GM18526 (cell line): Measurements from ENCODE around the gene IQGAP2.

Experiments
- POLR2A ChIP-seq: IDR thresholded peaks from 3 replicates; pipeline ENCODE4 v1.6.1; 2011; ENCODE audit not compliant: insufficient read length; ENCODE audit errors: extremely low read depth

Gene IQGAP2

GRCh38 chr5:76425928-76426804, 23.1 kb downstream of the IQGAP2 start:
- no peak for TF ChIP-seq POLR2A

- TF ChIP-seq POLR2A, result no peak
These were observed 24.4 kb downstream of the IQGAP2 start for GRCh38 chr5:76427206-76428140.

DNA sequence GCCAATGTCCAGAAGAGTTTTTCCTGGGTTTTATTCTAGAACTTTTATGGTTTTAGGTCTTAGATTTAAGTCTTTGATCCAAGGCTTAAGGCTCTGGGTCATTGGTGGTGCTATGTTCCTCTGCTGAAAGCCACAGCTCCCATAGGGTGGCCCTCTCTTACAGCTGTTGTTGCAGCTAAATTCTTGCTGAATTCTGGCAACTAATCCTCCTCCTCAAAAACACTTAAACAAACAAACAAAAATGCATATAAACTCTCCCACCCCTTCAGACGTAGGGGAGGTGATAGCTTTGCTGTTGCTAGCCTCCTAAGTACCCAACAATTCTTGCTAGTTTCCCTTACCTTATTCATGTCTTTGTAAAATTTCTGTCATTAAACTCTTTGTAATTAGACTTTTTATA, 30.2 kb downstream of the IQGAP2 start:
- TF ChIP-seq POLR2A, result no peak

GRCh38 chr5:76438025-76438424, 34.9 kb downstream of the IQGAP2 start:
- no peak for TF ChIP-seq POLR2A

GRCh38 chr5:76439201-76439600, 36.1 kb downstream of the IQGAP2 start:
- no peak for TF ChIP-seq POLR2A

- no peak for TF ChIP-seq POLR2A
These were observed 36.8 kb downstream of the IQGAP2 start for GRCh38 chr5:76439929-76440328.

GRCh38 chr5:76441101-76441500, 38.0 kb downstream of the IQGAP2 start:
- no peak for TF ChIP-seq POLR2A

DNA sequence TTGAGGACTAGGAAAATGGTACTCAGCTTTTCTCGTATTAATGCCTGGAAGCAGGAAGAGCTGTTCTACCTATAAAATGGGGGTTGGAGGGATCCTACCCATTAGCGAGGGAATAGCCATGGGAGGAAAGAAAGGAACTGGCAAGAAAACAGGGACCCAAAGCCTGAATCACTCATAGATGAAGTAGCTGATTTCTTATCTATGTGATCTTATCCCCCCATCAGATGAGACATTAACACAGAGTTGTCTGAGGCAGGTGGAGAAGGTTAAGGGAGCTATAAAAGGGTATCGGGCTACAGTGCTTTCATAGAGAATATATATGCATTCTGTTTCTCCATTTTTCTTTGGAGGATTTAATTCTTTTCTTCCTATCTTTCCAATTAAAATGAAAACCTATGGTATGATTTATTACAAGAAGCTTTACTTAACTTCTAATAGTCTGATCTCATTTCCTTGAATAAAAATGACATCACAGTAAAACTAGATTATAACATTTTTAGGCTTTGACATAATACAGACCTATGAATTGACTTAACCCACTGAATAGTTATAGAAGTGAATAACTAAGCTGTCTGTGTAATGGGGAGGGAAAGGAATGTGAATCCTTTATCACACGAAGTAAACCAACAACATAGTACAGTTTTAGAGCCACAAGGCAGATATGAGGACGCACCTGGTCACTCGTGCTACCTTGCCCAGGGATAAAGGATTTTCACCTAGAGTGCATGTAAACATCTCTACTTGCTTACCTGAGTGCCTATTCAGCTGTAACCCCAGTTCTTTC, 39.0 kb downstream of the IQGAP2 start:
- TF ChIP-seq POLR2A, result no peak

- no peak for TF ChIP-seq POLR2A
These were observed 40.1 kb downstream of the IQGAP2 start for GRCh38 chr5:76443066-76443800.

DNA sequence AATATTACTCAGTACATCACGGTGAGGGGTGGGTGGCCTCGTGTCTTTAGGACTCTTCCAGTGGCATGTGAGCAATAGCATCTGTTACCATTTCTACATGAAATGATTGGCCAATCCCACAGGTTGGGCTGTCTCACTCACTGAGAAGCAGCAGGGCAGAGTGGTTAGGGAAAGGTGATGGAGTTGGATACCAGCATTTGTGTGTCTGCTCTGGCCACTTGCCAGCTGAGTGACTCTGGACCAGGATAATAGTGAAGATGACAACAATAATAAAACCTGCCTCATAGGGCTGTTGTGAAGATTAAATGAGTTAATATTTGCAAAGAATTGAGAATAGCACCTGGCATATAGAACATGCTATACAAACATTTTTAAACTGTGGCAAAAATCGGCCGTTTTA, 42.0 kb downstream of the IQGAP2 start:
- no peak for TF ChIP-seq POLR2A

DNA sequence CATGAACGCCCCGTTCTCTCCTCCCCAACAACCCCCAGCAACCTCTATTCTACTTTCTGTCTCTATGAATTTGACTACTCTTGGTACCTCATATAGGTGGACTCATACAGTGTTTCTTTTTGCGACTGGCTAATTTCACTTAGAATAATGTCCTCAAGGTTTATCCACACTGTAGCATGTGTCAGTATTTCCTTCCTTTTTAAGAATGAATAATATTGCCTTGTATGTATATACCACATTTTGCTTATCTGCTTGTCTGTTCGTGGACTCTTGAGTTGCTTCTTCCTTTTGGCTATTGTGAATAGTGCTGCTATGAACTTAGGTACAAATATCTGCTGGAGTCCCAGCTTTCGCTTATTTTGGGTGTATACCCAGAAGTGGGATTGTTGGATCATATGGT, 42.7 kb downstream of the IQGAP2 start:
- TF ChIP-seq POLR2A, result no peak

GRCh38 chr5:76446776-76447175, 43.7 kb downstream of the IQGAP2 start:
- no peak for TF ChIP-seq POLR2A

- TF ChIP-seq POLR2A, result no peak
These were observed 46.5 kb downstream of the IQGAP2 start for GRCh38 chr5:76449606-76450005.

DNA sequence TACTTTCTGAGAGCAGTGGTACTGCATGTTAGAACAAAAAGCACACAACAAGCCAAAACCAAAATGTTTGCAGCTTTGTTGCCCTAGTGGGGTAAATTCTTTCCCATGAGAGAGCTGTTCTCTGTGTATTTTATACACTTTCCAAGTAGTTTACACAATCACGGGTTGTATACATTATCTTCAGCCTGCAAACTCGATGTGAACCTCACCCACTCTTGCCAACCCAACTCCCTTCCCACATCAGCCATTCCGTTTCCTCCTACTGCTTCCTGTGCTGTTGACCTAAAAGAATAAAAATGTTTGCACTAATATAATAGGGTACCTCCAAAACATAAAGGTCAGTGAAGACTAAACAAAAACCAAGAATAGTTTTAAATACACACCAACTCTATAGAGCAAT, 47.0 kb downstream of the IQGAP2 start:
- TF ChIP-seq POLR2A, result no peak

DNA sequence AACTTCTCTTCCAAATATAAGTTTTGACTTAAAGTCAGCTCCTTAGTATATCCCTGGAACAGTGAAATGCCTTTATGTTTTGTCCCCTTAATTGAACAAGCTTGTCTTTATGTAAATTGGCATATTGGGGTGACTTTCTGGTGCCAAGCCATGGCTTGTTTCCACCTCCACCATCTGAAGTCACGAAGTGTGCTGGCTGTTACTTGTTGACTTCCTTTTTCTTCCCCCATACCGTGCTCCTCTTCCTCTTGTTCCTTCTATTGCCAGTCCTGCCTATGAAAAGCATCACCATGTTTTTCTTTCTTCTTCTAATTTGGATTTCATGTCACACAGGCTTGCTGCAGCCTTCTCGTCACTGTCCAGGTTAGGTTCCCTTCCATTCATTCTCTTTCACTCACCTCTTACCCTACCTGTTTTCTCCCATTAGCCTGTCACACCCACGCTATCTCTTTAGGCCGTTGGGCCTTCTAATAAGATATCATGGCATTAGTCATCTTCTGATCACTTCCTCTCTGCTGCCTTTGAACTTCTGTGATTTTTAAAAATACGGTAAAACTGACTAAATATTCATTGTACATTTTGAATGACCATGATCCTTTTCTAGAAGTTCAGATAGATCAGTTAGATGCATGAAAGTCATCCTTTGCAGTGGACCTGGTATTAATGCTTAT, 48.1 kb downstream of the IQGAP2 start:
- no peak for TF ChIP-seq POLR2A
